ENCODE results near the gene MMS19. TPM values are rescaled to one million over a fixed set of nuclear protein-coding genes. Genes with fewer than 3 reads are reported as not detected.
"Not testable (repeated sequence)": the region's sequence is repeated elsewhere in the genome, so short reads cannot be mapped to it uniquely, and the experiment has no call there.

Gene MMS19
- total RNA-seq, 1 experiment from 2014 or later: 70.6 TPM

DNA sequence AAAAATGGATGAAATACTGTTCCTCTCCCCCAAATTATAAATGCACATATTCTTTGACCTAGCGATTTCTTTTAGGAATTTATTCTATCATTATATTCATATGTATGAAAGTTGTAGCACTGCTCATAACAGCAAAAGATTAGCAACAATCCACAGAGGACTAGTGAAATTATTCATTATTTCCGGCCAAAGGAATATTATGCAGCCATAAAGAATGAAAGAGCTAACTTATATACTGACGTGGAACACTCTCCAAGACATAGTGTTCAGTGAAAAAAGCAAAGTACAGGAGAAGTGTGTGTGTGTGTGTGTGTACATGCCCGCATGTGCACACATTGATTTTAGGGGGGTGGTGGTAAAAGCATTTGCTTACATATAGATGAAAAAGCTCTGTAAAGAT lies 23.3 kb downstream of the MMS19 start:
- no peak for DNase-seq (ENCODE audit: low spot score)

DNA sequence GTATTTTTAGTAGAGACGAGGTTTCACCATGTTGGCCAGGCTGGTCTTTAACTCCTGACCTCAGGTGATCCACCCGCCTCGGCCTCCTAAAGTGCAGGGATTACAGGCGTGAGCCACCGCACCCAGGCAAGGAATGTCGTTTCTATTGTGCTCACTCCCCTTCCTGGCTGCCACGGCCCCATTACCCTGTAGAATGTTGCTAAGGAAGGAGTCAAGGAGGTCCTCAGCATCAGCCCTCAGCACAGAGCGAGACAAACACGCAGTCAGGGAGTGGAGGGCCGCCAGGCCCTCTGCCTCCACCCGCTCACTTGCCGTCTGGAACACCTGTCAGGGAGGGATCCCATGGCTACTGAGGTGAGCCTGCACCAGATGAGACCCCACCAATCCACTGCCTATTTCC lies 29.4 kb downstream of the MMS19 start:
- H3K9me3 ChIP-seq (ENCODE audit: low read depth, low read length, poor library complexity, severe bottlenecking); intact Hi-C loops (cut with micrococcal nuclease; ENCODE audit: unreplicated experiment); CTCF ChIA-PET; H3K4me1 ChIP-seq (ENCODE audit: insufficient read depth, low read length, poor library complexity, severe bottlenecking); BruUV-seq (replicated peaks); H3K27ac ChIP-seq (ENCODE audit: low read depth, low read length, poor library complexity, severe bottlenecking); DNase-seq (ENCODE audit: low spot score); H3K4me3 ChIP-seq (ENCODE audit: low read depth, low read length, poor library complexity, severe bottlenecking); POLR2A ChIA-PET (ENCODE audit: low non-redundant PET); H3K27me3 ChIP-seq (replicated peaks; ENCODE audit: insufficient read depth, low read depth, low read length, poor library complexity): not testable (repeated sequence)
- H3K36me3 ChIP-seq (ENCODE audit: insufficient read depth, low read length, poor library complexity, severe bottlenecking): peaks cover 69% of the 10 kb centered on the region

More for the DNA sequence above, 23.3 kb downstream of the MMS19 start:
- POLR2A ChIA-PET (ENCODE audit: low non-redundant PET): no interaction called here
- TF ChIP-seq, protein P1, sequence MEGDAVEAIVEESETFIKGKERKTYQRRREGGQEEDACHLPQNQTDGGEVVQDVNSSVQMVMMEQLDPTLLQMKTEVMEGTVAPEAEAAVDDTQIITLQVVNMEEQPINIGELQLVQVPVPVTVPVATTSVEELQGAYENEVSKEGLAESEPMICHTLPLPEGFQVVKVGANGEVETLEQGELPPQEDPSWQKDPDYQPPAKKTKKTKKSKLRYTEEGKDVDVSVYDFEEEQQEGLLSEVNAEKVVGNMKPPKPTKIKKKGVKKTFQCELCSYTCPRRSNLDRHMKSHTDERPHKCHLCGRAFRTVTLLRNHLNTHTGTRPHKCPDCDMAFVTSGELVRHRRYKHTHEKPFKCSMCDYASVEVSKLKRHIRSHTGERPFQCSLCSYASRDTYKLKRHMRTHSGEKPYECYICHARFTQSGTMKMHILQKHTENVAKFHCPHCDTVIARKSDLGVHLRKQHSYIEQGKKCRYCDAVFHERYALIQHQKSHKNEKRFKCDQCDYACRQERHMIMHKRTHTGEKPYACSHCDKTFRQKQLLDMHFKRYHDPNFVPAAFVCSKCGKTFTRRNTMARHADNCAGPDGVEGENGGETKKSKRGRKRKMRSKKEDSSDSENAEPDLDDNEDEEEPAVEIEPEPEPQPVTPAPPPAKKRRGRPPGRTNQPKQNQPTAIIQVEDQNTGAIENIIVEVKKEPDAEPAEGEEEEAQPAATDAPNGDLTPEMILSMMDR (conservative IDR thresholded peaks at IDR 0.05; ENCODE audit: low read depth, low read length): no peak
- TF ChIP-seq EZH2 (IDR thresholded peaks at IDR 0.05; ENCODE audit: borderline replicate concordance, low read depth, low read length, poor library complexity, severe bottlenecking): no peak
- no TSS peak for BruUV-seq (replicated peaks)
- Histone ChIP-seq H3K27ac (ENCODE audit: low read depth, low read length, poor library complexity, severe bottlenecking) (no peak overlapping the region), H3K36me3 (ENCODE audit: insufficient read depth, low read length, poor library complexity, severe bottlenecking) (peaks cover 71% of the 10 kb centered on the region), H3K9me3 (ENCODE audit: low read depth, low read length, poor library complexity, severe bottlenecking) (no peaks in the 10 kb centered on the region), H3K4me3 (ENCODE audit: low read depth, low read length, poor library complexity, severe bottlenecking) (no peak overlapping the region), H3K27me3 (replicated peaks; ENCODE audit: insufficient read depth, low read depth, low read length, poor library complexity) (no peaks in the 10 kb centered on the region), H3K4me1 (ENCODE audit: insufficient read depth, low read length, poor library complexity, severe bottlenecking) (no peaks in the 10 kb centered on the region)
- intact Hi-C loops (cut with micrococcal nuclease; ENCODE audit: unreplicated experiment): no loop called here
- CTCF ChIA-PET: no interaction called here

DNA sequence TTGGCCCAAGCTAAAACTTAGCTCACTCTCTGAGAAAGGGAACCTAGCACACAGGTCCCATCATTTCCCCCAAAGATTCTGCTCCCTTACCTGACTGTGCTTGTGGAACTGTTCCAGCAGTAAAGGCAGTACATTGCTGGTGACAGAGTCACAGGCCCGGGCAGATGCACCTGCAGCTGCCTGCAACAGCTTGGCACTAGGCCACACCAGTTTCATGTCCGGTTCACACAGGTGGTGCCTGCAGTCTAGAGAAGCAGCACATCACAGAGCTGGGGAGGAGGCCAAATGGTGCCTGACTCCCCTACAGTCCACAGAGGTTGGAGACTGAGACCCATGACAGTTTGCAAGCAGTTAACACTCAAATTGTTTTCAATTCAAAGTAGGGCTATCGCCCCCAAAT lies 30.1 kb downstream of the MMS19 start:
- no peak for DNase-seq (ENCODE audit: low spot score)
- intact Hi-C loops (cut with micrococcal nuclease; ENCODE audit: unreplicated experiment): no loop called here
- Histone ChIP-seq H3K36me3 (ENCODE audit: insufficient read depth, low read length, poor library complexity, severe bottlenecking) (peaks cover 69% of the 10 kb centered on the region), H3K4me3 (ENCODE audit: low read depth, low read length, poor library complexity, severe bottlenecking) (no peak overlapping the region), H3K27ac (ENCODE audit: low read depth, low read length, poor library complexity, severe bottlenecking) (no peak overlapping the region), H3K9me3 (ENCODE audit: low read depth, low read length, poor library complexity, severe bottlenecking) (no peaks in the 10 kb centered on the region), H3K4me1 (ENCODE audit: insufficient read depth, low read length, poor library complexity, severe bottlenecking) (no peaks in the 10 kb centered on the region), H3K27me3 (replicated peaks; ENCODE audit: insufficient read depth, low read depth, low read length, poor library complexity) (no peaks in the 10 kb centered on the region)
- ChIA-PET CTCF (interaction anchor here (0.5 kb wide), 1 partner anchor 161 kb away, joined by 5 read pairs; no protein-coding TSS in a partner anchor), POLR2A (ENCODE audit: low non-redundant PET) (no interaction called here)
- TF ChIP-seq EZH2 (IDR thresholded peaks at IDR 0.05; ENCODE audit: borderline replicate concordance, low read depth, low read length, poor library complexity, severe bottlenecking): no peak
- TF ChIP-seq, protein P1 (conservative IDR thresholded peaks at IDR 0.05; ENCODE audit: low read depth, low read length): no peak
- no TSS peak for BruUV-seq (replicated peaks)

DNA sequence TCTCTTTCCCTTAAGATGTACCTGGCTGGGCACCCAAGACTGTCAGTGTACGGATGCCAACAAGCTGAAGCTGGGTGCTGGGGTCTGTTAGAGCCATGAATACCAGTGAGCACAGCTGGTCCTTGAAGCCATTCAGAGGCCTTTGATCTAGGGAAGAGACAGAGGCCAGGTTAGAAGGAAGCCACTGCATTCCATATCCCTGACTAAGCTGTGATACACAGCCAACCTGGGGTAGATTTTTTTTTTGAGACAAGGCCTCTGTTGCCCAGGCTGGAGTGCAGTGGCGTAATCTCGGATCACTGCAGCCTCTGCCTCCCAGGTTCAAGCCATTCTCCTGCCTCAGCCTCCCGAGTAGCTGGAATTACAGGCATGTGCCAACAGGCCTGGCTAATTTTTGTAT lies 31.5 kb downstream of the MMS19 start:
- no TSS peak for BruUV-seq (replicated peaks)
- Histone ChIP-seq H3K36me3 (ENCODE audit: insufficient read depth, low read length, poor library complexity, severe bottlenecking) (peaks cover 83% of the 10 kb centered on the region), H3K27me3 (replicated peaks; ENCODE audit: insufficient read depth, low read depth, low read length, poor library complexity) (no peaks in the 10 kb centered on the region), H3K4me3 (ENCODE audit: low read depth, low read length, poor library complexity, severe bottlenecking) (no peak overlapping the region), H3K27ac (ENCODE audit: low read depth, low read length, poor library complexity, severe bottlenecking) (no peak overlapping the region), H3K9me3 (ENCODE audit: low read depth, low read length, poor library complexity, severe bottlenecking) (no peaks in the 10 kb centered on the region), H3K4me1 (ENCODE audit: insufficient read depth, low read length, poor library complexity, severe bottlenecking) (no peaks in the 10 kb centered on the region)
- CTCF ChIA-PET: no interaction called here
- intact Hi-C loops (cut with micrococcal nuclease; ENCODE audit: unreplicated experiment): no loop called here
- POLR2A ChIA-PET (ENCODE audit: low non-redundant PET): interaction anchor here (0.5 kb wide), 1 partner anchor 1580 kb away, joined by 8 read pairs; no protein-coding TSS in a partner anchor
- no peak for DNase-seq (ENCODE audit: low spot score)
- TF ChIP-seq, protein P1 (conservative IDR thresholded peaks at IDR 0.05; ENCODE audit: low read depth, low read length): no peak
- no peak for TF ChIP-seq EZH2 (IDR thresholded peaks at IDR 0.05; ENCODE audit: borderline replicate concordance, low read depth, low read length, poor library complexity, severe bottlenecking)

Data from A673 (cell line).